HCT116 (cell line): ENCODE results near the gene LRBA.

Experiments
- CTCF ChIP-seq, 3 experiments: fragments of 200-600 bp in 1 of 3; sonication (generic) in 1 of 3; IDR thresholded peaks in 2 of 3; conservative IDR thresholded peaks in 1 of 3; 2 replicates each; pipeline ENCODE4 v1.5.1; 2012 to 2017; ENCODE audit warnings: low read depth in 2 of 3, low read length in 2 of 3, antibody characterized with exemption in 1 of 3, borderline replicate concordance in 1 of 3, control low read depth in 1 of 3, mild to moderate bottlenecking in 1 of 3, mixed read lengths in 1 of 3, mixed run types in 1 of 3, moderate library complexity in 1 of 3; ENCODE audit not compliant: insufficient read depth in 1 of 3
- EZH2 ChIP-seq: fragments of 200-600 bp; sonication (generic); IDR thresholded peaks from 2 replicates; pipeline ENCODE4 v1.6.1; 2017; ENCODE audit warnings: antibody characterized with exemption, mixed run types
- EZH2phosphoT487 ChIP-seq: fragments of 200-600 bp; IDR thresholded peaks from 2 replicates; pipeline ENCODE4 v1.6.1; 2018; ENCODE audit warnings: antibody characterized with exemption, borderline replicate concordance
- POLR2AphosphoS5 ChIP-seq: IDR thresholded peaks from 2 replicates; pipeline ENCODE4 v1.6.1; 2011; ENCODE audit warnings: mild to moderate bottlenecking, low read depth, low read length, moderate library complexity
- SP1 ChIP-seq: IDR thresholded peaks from 2 replicates; pipeline ENCODE4 v1.6.1; 2012; ENCODE audit warnings: low read depth
- SRF ChIP-seq: IDR thresholded peaks from 2 replicates; pipeline ENCODE4 v1.6.1; 2012; ENCODE audit warnings: low read depth
- ZNF274 ChIP-seq: fragments of 200-500 bp; sonication (Bioruptor generic); IDR thresholded peaks from 2 replicates; pipeline ENCODE4 v1.6.1; 2014; ENCODE audit warnings: mild to moderate bottlenecking, low read depth, low read length, inconsistent platforms
- TF ChIP-seq, protein P1 (sequence below): IDR thresholded peaks from 2 replicates; pipeline ENCODE4 v1.6.1; 2012

DNA sequence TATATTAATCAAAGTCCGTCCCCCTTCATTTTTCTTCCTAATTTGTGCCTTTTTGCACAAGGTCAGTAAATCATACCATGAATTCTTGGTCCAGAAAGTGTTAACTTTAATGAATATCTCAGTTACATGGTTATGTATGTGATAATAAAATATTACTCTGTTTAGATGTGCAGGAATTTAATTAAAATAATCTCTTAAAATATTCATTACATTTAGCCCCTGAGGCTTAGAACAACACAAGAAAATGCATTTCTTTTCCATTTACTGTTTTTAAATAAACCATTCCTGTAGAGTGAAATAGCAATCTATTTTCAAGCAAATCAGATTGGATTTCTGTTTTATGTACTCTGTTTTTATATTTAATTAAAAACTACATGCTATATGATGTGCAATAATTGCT, 415.5 kb downstream of the LRBA start:
- TF ChIP-seq, protein P1, sequence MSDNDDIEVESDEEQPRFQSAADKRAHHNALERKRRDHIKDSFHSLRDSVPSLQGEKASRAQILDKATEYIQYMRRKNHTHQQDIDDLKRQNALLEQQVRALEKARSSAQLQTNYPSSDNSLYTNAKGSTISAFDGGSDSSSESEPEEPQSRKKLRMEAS = no peak
- TF ChIP-seq ZNF274 = no peak
- TF ChIP-seq CTCF (IDR thresholded peaks at IDR 0.05 in 2 of 3, conservative IDR thresholded peaks at IDR 0.05 in 1 of 3; ENCODE audit: borderline replicate concordance in 1 of 3, insufficient read depth in 1 of 3, low read depth in 2 of 3, low read length in 2 of 3) = no peak
- TF ChIP-seq SRF = no peak
- TF ChIP-seq EZH2 = no peak
- no peak for TF ChIP-seq SP1
- no peak for TF ChIP-seq EZH2phosphoT487
- no peak for TF ChIP-seq POLR2AphosphoS5
